GM10847 (cell line): Measurements from ENCODE around the gene TIMM9.

Source experiments
- POLR2A ChIP-seq: IDR thresholded peaks from 2 replicates; pipeline ENCODE4 v1.6.1; 2011; ENCODE audit not compliant: insufficient read length; ENCODE audit errors: extremely low read depth

The TIMM9 gene

DNA sequence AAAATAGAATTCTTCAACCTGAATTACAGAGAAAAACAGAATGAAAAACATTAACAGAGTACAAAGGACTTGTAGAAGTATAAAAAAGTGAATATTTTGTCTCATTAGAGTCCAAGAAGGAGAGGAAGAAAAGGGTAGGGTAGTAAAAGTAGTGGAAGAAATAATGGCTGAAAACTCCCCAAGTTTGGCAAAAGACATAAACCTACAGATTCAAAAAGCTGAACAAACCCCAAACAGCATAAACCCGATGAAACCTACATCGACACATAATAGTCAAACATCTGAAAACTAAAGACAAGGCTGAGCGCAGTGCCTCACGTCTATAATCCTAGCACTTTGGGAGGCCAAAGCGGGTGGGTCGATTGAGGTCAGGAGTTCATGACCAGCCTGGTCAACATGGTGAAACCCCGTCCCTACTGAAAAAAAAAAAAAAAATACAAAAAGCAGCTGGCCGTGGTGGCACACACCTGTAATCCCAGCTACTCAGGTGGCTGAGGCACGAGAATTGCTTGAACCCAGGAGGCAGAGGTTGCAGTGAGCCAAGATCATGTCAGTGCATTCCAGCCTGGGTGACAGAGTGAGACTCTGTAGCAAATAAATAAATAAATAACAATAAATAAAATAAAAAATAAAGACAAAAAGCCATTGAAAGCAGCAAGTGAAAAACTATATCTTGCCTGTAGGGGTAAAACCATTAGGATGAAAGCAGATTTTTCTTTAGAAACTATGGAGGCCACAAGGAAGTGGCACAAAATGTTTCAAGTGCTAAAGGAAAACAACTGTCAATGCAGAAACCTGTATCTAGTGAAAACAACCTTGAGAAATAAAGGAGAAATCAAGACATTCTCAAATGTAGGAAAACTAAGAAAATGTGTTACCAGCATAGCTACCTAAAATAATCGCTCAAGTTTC lies 11.4 kb downstream of the TIMM9 start:
- no peak for TF ChIP-seq POLR2A

- no peak for TF ChIP-seq POLR2A
Measured at GRCh38 chr14:58414845-58415244, 12.5 kb downstream of the TIMM9 start.

GRCh38 chr14:58408681-58409215 lies 18.6 kb downstream of the TIMM9 start:
- no peak for TF ChIP-seq POLR2A

- no peak for TF ChIP-seq POLR2A
Measured at GRCh38 chr14:58401587-58401986, 25.7 kb downstream of the TIMM9 start.

DNA sequence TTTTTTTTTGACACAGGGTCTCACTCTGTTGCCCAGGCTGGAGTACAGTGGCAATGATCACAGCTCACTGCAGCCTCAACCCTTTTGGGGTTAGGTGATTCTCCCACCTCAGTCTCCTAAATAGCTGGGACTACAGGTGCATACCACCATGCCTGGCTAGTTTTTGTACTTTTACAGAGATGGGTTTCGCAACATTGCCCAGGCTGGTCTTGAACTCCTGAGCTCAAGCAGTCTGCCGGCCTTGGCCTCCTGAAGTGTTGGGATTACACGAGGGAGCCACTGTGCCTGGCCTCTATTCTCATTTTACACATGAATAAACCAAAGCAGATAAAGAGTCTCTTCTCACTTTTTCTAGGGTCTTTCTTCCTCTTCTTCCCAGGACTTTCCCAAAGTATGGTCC lies 28.4 kb downstream of the TIMM9 start:
- no peak for TF ChIP-seq POLR2A

- no peak for TF ChIP-seq POLR2A
Measured at GRCh38 chr14:58398495-58398894, 28.8 kb downstream of the TIMM9 start.

GRCh38 chr14:58397156-58397555 lies 30.2 kb downstream of the TIMM9 start:
- no peak for TF ChIP-seq POLR2A

GRCh38 chr14:58395812-58396788 lies 31.2 kb downstream of the TIMM9 start, which contains the start of gene TOMM20L:
TSS of gene TOMM20L (plus strand) at chr14:58395930. CDS start at chr14:58395958, 28 bp downstream.
- TF ChIP-seq POLR2A: peak; percentile 8

DNA sequence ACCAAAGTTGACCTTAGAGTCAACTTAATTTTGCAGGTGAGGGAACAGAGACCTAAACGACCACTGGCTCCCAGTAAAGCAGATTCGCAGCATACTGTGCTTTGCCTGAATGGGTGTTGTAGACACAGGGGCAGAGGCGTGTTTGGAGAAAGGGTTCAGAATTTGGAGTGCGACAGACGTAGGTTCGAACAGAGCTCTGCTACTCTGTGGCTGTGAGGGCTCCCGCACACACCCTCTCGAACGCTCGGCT lies 31.8 kb downstream of the TIMM9 start:
- no peak for TF ChIP-seq POLR2A

DNA sequence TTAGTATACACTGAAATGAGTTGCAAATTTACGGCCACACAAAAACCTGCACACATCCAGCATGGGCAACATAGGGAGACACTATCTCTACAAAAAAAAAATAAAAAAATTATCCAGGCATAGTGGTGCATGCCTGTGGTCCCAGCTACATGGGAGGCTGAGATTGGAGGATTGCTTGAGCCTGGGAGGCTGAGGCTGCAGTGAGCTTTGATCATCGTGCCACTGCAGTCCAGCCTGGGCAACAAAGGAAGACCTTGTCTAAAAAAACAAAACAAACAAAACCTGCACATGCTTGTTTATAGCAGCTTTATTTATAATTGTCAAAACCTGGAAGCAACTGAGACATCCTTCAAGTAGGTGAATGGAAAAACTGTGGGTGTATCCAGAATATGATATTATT lies 36.5 kb downstream of the TIMM9 start:
- TF ChIP-seq POLR2A: no peak

DNA sequence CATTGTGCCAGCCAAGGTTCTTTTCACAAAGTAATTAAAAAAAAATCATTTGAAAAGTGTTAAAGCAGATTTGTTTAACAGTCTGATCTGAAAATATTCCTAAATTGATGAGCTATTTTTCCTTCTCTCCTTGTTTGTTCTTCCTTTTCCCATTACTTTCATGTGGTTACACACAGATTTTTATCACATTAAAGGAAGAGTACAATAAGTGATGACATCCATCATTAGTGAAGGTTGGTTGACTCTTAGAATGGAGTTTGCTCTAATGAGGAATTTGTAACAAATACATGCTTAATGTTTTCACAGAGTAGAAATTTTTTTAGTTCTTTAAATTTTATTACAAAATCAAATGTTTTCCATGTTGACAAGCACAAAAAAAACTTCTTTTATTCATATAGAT lies 50.5 kb downstream of the TIMM9 start:
- no peak for TF ChIP-seq POLR2A

- TF ChIP-seq POLR2A: no peak
Measured at GRCh38 chr14:58368956-58369355, 58.4 kb downstream of the TIMM9 start.

GRCh38 chr14:58367296-58367695 lies 60.0 kb downstream of the TIMM9 start:
- no peak for TF ChIP-seq POLR2A

DNA sequence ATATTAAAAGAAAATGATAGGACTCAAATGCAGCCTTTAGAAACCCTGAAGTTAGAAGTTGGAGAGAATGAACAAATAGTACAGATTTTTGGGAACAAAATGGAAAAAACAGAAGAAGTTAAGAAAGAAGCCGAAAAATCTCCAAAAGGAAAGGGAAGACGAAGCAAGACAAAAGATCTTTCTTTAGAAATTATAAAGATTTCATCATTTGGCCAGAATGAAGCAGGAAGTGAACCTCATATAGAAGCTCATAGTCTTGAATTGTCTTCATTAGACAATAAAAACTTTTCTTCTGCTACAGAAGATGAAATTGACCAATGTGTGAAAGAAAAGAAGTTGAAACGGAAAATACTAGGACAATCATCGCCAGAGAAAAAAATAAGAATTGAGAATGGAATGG lies 63.0 kb downstream of the TIMM9 start:
- no peak for TF ChIP-seq POLR2A

DNA sequence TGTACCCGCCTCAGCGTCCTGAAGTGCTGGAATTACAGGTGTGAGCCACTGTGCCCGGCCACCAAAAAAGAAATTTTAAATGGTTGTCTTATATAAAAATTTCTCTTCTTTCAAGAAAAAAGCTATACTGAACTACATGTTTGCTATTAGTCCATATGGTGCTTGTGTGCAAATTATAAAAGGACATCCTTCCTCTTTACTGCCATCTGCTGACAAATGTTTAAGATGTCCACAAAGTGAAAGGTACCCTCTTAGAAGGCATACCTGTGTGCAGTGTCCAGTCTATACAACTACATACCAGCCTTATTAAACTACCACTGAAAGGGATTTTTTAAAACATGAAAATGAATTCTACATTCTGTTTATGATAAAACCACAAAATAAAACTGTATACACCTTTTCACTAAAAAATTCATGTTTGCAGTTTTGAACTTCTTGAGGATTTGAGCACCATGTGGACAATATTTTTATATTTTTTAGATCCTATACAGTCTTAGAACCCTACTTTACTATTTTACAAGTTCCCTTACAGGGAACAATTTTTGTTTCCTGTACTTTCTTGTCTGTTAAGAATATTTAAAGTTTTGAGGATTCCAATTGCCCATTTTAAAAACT lies 64.4 kb downstream of the TIMM9 start:
- TF ChIP-seq POLR2A: no peak
